NCI-H524 treated with DMSO at 0.1 percent for 48 hours (cell line): Measurements from ENCODE around the gene ANKLE1.
"Not testable (repeated sequence)": the region's sequence is repeated elsewhere in the genome, so short reads cannot be mapped to it uniquely, and the experiment has no call there.

Experiments
- DNase-seq: peaks from one replicate; lab custom pipeline; 2025; lab: John Stamatoyannopoulos, UW

The ANKLE1 gene

GRCh38 chr19:17283504-17283996, 1.8 kb downstream of the ANKLE1 start:
- no peak for DNase-seq

GRCh38 chr19:17285415-17286135, 3.9 kb downstream of the ANKLE1 start:
- DNase-seq, result no peak

- no peak for DNase-seq
Measured at GRCh38 chr19:17286263-17286662, 4.6 kb downstream of the ANKLE1 start.

GRCh38 chr19:17286752-17287151, 5.1 kb downstream of the ANKLE1 start:
- no peak for DNase-seq

- DNase-seq, result no peak
Measured at GRCh38 chr19:17289489-17289888, 7.8 kb downstream of the ANKLE1 start.

- DNase-seq, result peak; percentile 67
Measured at GRCh38 chr19:17292301-17293074, 10.8 kb downstream of the ANKLE1 start.

GRCh38 chr19:17293605-17294004, 11.9 kb downstream of the ANKLE1 start:
- no peak for DNase-seq

- DNase-seq, result no peak
Measured at GRCh38 chr19:17294051-17294891, 12.6 kb downstream of the ANKLE1 start.

GRCh38 chr19:17295551-17295950, 13.8 kb downstream of the ANKLE1 start:
- DNase-seq, result not testable (repeated sequence)

GRCh38 chr19:17296273-17296672, 14.6 kb downstream of the ANKLE1 start:
- no peak for DNase-seq

- DNase-seq, result no peak
Measured at GRCh38 chr19:17296976-17297375, 15.3 kb downstream of the ANKLE1 start.

GRCh38 chr19:17300992-17301619, 19.4 kb downstream of the ANKLE1 start:
- no peak for DNase-seq

GRCh38 chr19:17302391-17303166, 20.9 kb downstream of the ANKLE1 start:
- DNase-seq, result no peak

- peak; percentile 81 for DNase-seq
Measured at GRCh38 chr19:17303167-17303939, 21.7 kb downstream of the ANKLE1 start, which contains the start of gene ABHD8. Gene ABHD8, minus strand, starts transcription at chr19:17303425. Its CDS starts 1,809 bp downstream, at chr19:17301616.

GRCh38 chr19:17303940-17304267, 22.2 kb downstream of the ANKLE1 start:
- DNase-seq, result no peak

- no peak for DNase-seq
Measured at GRCh38 chr19:17304386-17305215, 22.9 kb downstream of the ANKLE1 start.

- DNase-seq, result no peak
Measured at GRCh38 chr19:17305216-17305516, 23.5 kb downstream of the ANKLE1 start.

- peak; percentile 99 for DNase-seq
Measured at GRCh38 chr19:17305517-17306284, 24.0 kb downstream of the ANKLE1 start, which contains the start of gene MRPL34. Gene MRPL34, plus strand, starts transcription at chr19:17305872. Its CDS starts 21 bp downstream, at chr19:17305893.

GRCh38 chr19:17306285-17306714, 24.6 kb downstream of the ANKLE1 start:
- no peak for DNase-seq
